ENCODE results near the gene MAMLD1. TPM values are rescaled to one million over a fixed set of nuclear protein-coding genes. Genes with fewer than 3 reads are reported as not detected.

The MAMLD1 gene
- total RNA-seq, 1 donor from 2014 or later: 3.0 TPM

DNA sequence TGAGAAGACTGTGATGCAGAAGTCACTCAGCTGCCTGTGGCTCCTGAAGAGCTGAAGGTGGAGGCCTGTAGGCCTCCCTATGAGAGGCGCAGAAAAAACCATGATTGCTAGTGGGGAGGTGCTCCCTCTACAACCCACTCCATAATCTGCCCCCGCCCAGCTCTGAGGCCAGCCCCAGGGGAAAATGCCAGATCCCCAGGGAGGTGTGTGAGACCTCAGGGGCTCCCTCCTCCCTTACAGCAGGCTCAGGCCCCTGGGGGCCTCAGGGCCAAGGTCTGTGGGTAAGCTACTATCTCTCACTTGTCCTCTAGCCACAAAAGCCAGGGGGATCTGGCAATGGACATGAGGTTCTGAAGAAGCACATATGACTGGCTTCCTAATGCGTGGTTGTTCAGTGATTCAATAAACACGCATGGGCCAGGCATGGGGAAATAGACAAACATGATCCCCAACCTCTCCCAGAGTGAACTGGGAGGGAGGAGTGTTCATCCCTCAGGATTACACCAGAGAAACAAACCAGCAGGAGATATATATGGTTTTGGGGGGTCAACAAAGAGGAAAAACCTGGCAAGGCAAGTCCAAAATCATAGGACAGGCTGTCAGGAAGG lies 154.3 kb downstream of the MAMLD1 start:
- ATAC-seq: no peak
- H3K27me3 ChIP-seq (ENCODE audit: low read depth): no peaks in the 10 kb centered on the region
- no peak overlapping the region for H3K4me3 ChIP-seq
- intact Hi-C loops (cut with DNase I): no loop called here
- no peak overlapping the region for H3K27ac ChIP-seq
- no peaks in the 10 kb centered on the region for H3K4me1 ChIP-seq
- no peaks in the 10 kb centered on the region for H3K36me3 ChIP-seq
- DNase-seq: no peak
- H3K9me3 ChIP-seq: no peaks in the 10 kb centered on the region
- TF ChIP-seq, protein P1, sequence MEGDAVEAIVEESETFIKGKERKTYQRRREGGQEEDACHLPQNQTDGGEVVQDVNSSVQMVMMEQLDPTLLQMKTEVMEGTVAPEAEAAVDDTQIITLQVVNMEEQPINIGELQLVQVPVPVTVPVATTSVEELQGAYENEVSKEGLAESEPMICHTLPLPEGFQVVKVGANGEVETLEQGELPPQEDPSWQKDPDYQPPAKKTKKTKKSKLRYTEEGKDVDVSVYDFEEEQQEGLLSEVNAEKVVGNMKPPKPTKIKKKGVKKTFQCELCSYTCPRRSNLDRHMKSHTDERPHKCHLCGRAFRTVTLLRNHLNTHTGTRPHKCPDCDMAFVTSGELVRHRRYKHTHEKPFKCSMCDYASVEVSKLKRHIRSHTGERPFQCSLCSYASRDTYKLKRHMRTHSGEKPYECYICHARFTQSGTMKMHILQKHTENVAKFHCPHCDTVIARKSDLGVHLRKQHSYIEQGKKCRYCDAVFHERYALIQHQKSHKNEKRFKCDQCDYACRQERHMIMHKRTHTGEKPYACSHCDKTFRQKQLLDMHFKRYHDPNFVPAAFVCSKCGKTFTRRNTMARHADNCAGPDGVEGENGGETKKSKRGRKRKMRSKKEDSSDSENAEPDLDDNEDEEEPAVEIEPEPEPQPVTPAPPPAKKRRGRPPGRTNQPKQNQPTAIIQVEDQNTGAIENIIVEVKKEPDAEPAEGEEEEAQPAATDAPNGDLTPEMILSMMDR (IDR thresholded peaks at IDR 0.05): no peak

DNA sequence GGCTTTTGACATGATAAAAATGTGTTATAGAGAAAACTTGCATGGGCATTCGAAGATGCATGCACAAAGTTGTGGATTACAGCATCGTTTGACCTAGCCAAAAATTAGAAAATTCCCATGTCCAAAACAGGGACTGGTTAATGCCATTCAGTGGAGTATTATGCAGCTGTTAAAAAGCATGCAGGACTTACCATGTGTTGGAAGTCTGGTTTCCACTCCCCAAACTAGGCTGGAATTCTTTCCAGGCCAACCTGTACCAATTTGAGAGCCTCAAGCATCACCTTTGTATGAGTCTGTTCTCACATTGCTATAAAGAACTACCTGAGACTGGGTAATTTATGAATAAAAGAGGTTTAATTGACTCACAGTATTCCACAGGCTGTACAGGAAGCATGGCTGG lies 159.4 kb downstream of the MAMLD1 start:
- H3K9me3 ChIP-seq: no peaks in the 10 kb centered on the region
- no peaks in the 10 kb centered on the region for H3K27me3 ChIP-seq (ENCODE audit: low read depth)
- H3K4me1 ChIP-seq: no peaks in the 10 kb centered on the region
- no peak overlapping the region for H3K4me3 ChIP-seq
- DNase-seq (no peak), ATAC-seq (no peak)
- TF ChIP-seq, protein P1 (IDR thresholded peaks at IDR 0.05): no peak
- intact Hi-C loops (cut with DNase I): no loop called here
- no peak overlapping the region for H3K27ac ChIP-seq
- no peaks in the 10 kb centered on the region for H3K36me3 ChIP-seq

DNA sequence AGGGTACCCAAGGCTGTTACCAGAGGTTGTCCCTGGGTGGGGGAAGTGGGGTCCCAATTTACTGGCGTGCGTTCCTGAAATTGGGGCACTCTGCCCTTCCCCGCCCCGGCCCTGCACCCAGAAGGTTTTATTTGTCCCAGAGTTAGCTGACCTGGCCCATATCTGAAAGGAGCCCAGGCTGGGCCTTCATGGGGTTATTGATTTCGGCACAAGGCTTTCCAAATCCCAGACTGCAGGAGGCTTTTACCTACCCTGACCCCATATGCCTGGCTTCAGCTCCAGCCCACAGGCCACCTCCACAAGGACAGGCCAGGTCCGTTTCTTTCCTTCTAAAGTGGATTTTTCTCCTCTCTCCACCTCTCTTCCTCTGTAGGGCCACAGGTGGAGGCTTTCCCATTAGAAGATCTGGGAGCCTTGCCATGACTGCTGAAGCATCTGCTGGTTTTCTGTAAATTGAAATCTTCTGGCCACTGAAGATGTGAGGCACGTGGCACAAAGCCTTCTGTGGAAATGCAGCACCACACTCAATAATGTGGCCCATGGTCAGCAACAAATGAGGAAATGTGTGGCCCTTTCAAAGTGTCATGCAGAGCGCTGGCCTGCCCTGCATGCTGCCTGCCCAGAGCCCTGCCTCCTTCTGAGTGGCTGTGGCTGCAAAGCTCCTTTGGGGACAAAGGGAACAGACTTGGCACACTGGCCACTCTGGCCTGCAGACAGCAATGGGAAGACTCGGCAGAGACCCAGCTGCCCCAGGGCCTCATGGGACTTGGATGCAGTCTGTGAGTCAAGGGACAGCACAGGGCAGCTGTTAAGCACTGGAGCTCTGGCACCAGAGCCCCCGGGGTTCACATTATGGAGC lies 162.2 kb downstream of the MAMLD1 start:
- intact Hi-C loops (cut with DNase I): no loop called here
- H3K4me3 ChIP-seq: no peak overlapping the region
- no peak for DNase-seq
- TF ChIP-seq, protein P1 (IDR thresholded peaks at IDR 0.05): no peak
- H3K9me3 ChIP-seq: no peaks in the 10 kb centered on the region
- no peaks in the 10 kb centered on the region for H3K36me3 ChIP-seq
- no peak for ATAC-seq
- H3K27me3 ChIP-seq (ENCODE audit: low read depth): no peaks in the 10 kb centered on the region
- H3K27ac ChIP-seq: no peak overlapping the region
- H3K4me1 ChIP-seq: no peaks in the 10 kb centered on the region

DNA sequence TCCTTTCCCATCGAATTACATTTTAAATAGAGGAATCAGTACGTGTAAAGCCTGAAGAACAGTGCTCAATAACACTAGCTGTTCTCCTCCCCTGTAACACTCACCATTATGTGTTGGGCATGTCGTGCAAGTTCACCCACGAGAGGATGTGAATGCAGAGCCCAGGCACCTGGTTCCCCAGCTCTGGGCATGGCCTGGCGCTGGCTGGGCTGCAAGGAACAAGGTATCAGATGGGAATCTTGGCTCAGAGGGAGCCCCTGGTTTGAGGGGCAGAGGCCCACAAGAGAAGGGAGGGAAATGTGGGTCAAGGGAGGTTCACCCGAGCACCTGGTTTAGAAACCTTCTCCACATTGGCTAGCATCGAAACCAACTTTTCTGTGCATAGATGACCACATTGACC lies 163.6 kb downstream of the MAMLD1 start:
- no peak overlapping the region for H3K27ac ChIP-seq
- H3K4me1 ChIP-seq: no peaks in the 10 kb centered on the region
- no peaks in the 10 kb centered on the region for H3K27me3 ChIP-seq (ENCODE audit: low read depth)
- DNase-seq: no peak
- ATAC-seq: no peak
- TF ChIP-seq, protein P1 (IDR thresholded peaks at IDR 0.05): no peak
- intact Hi-C loops (cut with DNase I): no loop called here
- H3K9me3 ChIP-seq: no peaks in the 10 kb centered on the region
- H3K4me3 ChIP-seq: no peak overlapping the region
- H3K36me3 ChIP-seq: no peaks in the 10 kb centered on the region

GRCh38 chrX:150527108-150527507 lies 164.0 kb downstream of the MAMLD1 start:
- Histone ChIP-seq H3K4me3 (no peak overlapping the region), H3K4me1 (no peaks in the 10 kb centered on the region), H3K27ac (no peak overlapping the region), H3K27me3 (ENCODE audit: low read depth) (no peaks in the 10 kb centered on the region), H3K36me3 (no peaks in the 10 kb centered on the region), H3K9me3 (no peaks in the 10 kb centered on the region)
- TF ChIP-seq, protein P1 (IDR thresholded peaks at IDR 0.05): no peak
- intact Hi-C loops (cut with DNase I): no loop called here
- DNase-seq (no peak), ATAC-seq (no peak)

Measured in lower lobe of right lung (tissue), 2 donors.